Activated CD8-positive, alpha-beta T cell treated with anti-CD3 and anti-CD28 coated beads for 36 hours (primary cell): ENCODE measurements around the gene HPGD. TPM values are rescaled to one million over a fixed set of nuclear protein-coding genes. Genes with fewer than 3 reads are reported as not detected.
"Not testable (repeated sequence)": the region's sequence is repeated elsewhere in the genome, so short reads cannot be mapped to it uniquely, and the experiment has no call there.

Experiments used
- ATAC-seq: fragments of 200-7000 bp; cut with Tn5 transposase; one replicate; pipeline ENCODE4 v1.10.0; 2021; ENCODE audit warnings: mild to moderate bottlenecking, moderate library complexity
- CTCF ChIA-PET: fragments of 350-600 bp; sonication (Branson Sonifier 250); formaldehyde crosslinking; loops from one replicate; lab custom pipeline; 2021; ENCODE audit warnings: antibody characterized with exemption; lab: Charles Lee
- POLR2A ChIA-PET: fragments of 350-600 bp; sonication (Branson Sonifier 250); formaldehyde crosslinking; loops from one replicate; lab custom pipeline; 2021; ENCODE audit warnings: antibody characterized with exemption; lab: Charles Lee
- DNase-seq: peaks from one replicate; pipeline ENCODE4 v3.0.0-alpha.2; 2020
- H3K27ac Mint-ChIP-seq: one replicate; pipeline ENCODE4 v1.8.0; 2021; ENCODE audit warnings: mild to moderate bottlenecking, mixed read lengths
- H3K27me3 Mint-ChIP-seq: one replicate; pipeline ENCODE4 v1.8.0; 2021; ENCODE audit warnings: mixed read lengths
- H3K36me3 Mint-ChIP-seq: one replicate; pipeline ENCODE4 v1.8.0; 2021; ENCODE audit warnings: low read depth, mixed read lengths
- H3K4me1 Mint-ChIP-seq: one replicate; pipeline ENCODE4 v1.8.0; 2021; ENCODE audit warnings: low read depth, mixed read lengths
- H3K4me3 Mint-ChIP-seq: one replicate; pipeline ENCODE4 v1.8.0; 2021; ENCODE audit warnings: mild to moderate bottlenecking, moderate library complexity, mixed read lengths
- H3K9me3 Mint-ChIP-seq: one replicate; pipeline ENCODE4 v1.8.0; 2021; ENCODE audit warnings: mixed read lengths
- intact Hi-C: fragments of 100-400 bp; cut with micrococcal nuclease; formaldehyde crosslinking; loops from one replicate; pipeline ENCODE4 v1.10.0; 2022
- total RNA-seq, 2 experiments: library from RNA; stranded (reverse); gene quantifications; one replicate each; pipeline ENCODE4 v1.2.3, GENCODE V29; 2021
- TF ChIP-seq, protein P1 (sequence below): fragments of 200-600 bp; IDR thresholded peaks from one replicate; pipeline ENCODE4 v1.8.0; 2022; ENCODE audit warnings: antibody characterized with exemption, mild to moderate bottlenecking

HPGD gene
- total RNA-seq, 2 experiments from 2014 or later = 4.7 to 5.5 TPM

DNA sequence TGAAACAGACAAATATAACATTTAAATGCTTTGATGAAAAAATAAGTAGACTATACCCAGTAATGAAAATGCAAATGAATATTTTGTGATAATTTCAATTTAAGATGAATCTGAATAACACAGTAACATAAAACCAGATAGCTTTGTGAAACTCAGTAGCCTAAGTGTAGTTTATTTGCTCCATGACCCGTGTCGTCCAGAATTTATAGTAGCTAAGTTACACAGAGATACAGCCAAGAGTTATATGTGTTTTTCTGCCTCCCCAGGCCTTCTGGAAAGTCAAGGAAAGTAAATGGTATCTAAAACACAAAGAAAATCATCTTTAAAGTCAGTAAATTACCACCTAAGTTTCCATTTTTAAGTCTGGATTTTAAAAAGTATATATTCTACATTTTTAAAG is 26.7 kb downstream of the HPGD start:
- Mint-ChIP-seq H3K4me1 (peaks cover 13% of the 10 kb centered on the region), H3K9me3 (no peaks in the 10 kb centered on the region), H3K27me3 (no peaks in the 10 kb centered on the region), H3K36me3 (no peaks in the 10 kb centered on the region), H3K27ac (no peak overlapping the region), H3K4me3 (no peak overlapping the region)
- ATAC-seq = no peak
- intact Hi-C loops = no loop called here
- TF ChIP-seq, protein P1, sequence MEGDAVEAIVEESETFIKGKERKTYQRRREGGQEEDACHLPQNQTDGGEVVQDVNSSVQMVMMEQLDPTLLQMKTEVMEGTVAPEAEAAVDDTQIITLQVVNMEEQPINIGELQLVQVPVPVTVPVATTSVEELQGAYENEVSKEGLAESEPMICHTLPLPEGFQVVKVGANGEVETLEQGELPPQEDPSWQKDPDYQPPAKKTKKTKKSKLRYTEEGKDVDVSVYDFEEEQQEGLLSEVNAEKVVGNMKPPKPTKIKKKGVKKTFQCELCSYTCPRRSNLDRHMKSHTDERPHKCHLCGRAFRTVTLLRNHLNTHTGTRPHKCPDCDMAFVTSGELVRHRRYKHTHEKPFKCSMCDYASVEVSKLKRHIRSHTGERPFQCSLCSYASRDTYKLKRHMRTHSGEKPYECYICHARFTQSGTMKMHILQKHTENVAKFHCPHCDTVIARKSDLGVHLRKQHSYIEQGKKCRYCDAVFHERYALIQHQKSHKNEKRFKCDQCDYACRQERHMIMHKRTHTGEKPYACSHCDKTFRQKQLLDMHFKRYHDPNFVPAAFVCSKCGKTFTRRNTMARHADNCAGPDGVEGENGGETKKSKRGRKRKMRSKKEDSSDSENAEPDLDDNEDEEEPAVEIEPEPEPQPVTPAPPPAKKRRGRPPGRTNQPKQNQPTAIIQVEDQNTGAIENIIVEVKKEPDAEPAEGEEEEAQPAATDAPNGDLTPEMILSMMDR = no peak
- ChIA-PET CTCF (no interaction called here), POLR2A (no interaction called here)
- DNase-seq = no peak

- TF ChIP-seq, protein P1 = no peak
- ATAC-seq (no peak), DNase-seq (no peak)
- CTCF ChIA-PET = no interaction called here
- no peak overlapping the region for H3K27ac Mint-ChIP-seq
- no peak overlapping the region for H3K4me3 Mint-ChIP-seq
- H3K27me3 Mint-ChIP-seq = no peaks in the 10 kb centered on the region
- peaks cover 13% of the 10 kb centered on the region for H3K4me1 Mint-ChIP-seq
- intact Hi-C loops = no loop called here
- no peaks in the 10 kb centered on the region for H3K36me3 Mint-ChIP-seq
- no peaks in the 10 kb centered on the region for H3K9me3 Mint-ChIP-seq
- POLR2A ChIA-PET = no interaction called here
Observed at GRCh38 chr4:174494726-174495125, 27.6 kb downstream of the HPGD start.

- Mint-ChIP-seq H3K27ac (no peak overlapping the region), H3K4me3 (no peak overlapping the region), H3K9me3 (no peaks in the 10 kb centered on the region), H3K27me3 (no peaks in the 10 kb centered on the region), H3K4me1 (peaks cover 13% of the 10 kb centered on the region), H3K36me3 (no peaks in the 10 kb centered on the region)
- POLR2A ChIA-PET = no interaction called here
- ATAC-seq (no peak), DNase-seq (no peak)
- intact Hi-C loops = no loop called here
- CTCF ChIA-PET = no interaction called here
- TF ChIP-seq, protein P1 = no peak
Observed at GRCh38 chr4:174494146-174494545, 28.1 kb downstream of the HPGD start.

GRCh38 chr4:174490451-174490961 is 31.8 kb downstream of the HPGD start:
- TF ChIP-seq, protein P1 = no peak
- no peak for ATAC-seq
- Mint-ChIP-seq H3K27me3 (no peaks in the 10 kb centered on the region), H3K4me1 (peaks cover 2% of the 10 kb centered on the region), H3K4me3 (no peak overlapping the region), H3K36me3 (no peaks in the 10 kb centered on the region), H3K27ac (no peak overlapping the region), H3K9me3 (no peaks in the 10 kb centered on the region)
- DNase-seq = no peak
- POLR2A ChIA-PET = no interaction called here
- CTCF ChIA-PET = no interaction called here
- intact Hi-C loops = no loop called here

DNA sequence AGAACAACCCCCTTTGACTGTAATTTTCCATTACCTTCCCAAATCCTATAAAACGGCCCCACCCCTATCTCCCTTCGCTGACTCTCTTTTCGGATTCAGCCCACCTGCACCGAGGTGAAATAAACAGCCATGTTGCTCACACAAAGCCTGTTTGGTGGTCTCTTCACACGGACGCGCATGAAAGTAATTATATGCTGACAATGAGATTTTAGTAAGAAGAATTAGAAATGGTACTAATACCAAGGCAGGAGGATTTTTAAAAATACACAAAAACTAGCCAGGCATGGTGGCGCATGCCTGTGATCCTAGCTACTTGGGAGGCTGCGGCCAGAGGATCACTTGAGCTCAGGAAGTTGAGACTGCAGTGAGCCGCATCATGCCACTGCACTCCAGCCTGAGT is 33.9 kb downstream of the HPGD start:
- CTCF ChIA-PET, intact Hi-C loops, H3K27me3 Mint-ChIP-seq, H3K27ac Mint-ChIP-seq, H3K36me3 Mint-ChIP-seq, H3K9me3 Mint-ChIP-seq, ATAC-seq, POLR2A ChIA-PET, H3K4me3 Mint-ChIP-seq, H3K4me1 Mint-ChIP-seq, DNase-seq: not testable (repeated sequence)

- ATAC-seq (no peak), DNase-seq (no peak)
- Mint-ChIP-seq H3K36me3 (no peaks in the 10 kb centered on the region), H3K27me3 (no peaks in the 10 kb centered on the region), H3K4me1 (no peaks in the 10 kb centered on the region), H3K27ac (no peak overlapping the region), H3K4me3 (no peak overlapping the region), H3K9me3 (no peaks in the 10 kb centered on the region)
- CTCF ChIA-PET = no interaction called here
- POLR2A ChIA-PET = no interaction called here
- TF ChIP-seq, protein P1 = no peak
- intact Hi-C loops = no loop called here
Observed at GRCh38 chr4:174485025-174485424, 37.3 kb downstream of the HPGD start.
